Aorta (tissue), 5 donors: ENCODE measurements around the gene GALNT2. TPM values are rescaled to one million over a fixed set of nuclear protein-coding genes. Genes with fewer than 3 reads are reported as not detected.
A peak's percentile ranks its signal among the peaks of the same experiment; 100 is the strongest.

ENCODE experiments used
- ATAC-seq: fragments of 200-7000 bp; cut with Tn5 transposase; one replicate; pipeline ENCODE4 v1.9.1; 2022; ENCODE audit warnings: moderate library complexity; ENCODE audit not compliant: low FRiP score
- DNase-seq, 2 donors: peaks; one replicate each; pipeline ENCODE4 v3.0.0-alpha.2; 2020
- H3K27ac ChIP-seq, 2 donors: one replicate each; pipeline ENCODE4 v1.5.1; 2013; ENCODE audit warnings: low read length in 2 of 2, mild to moderate bottlenecking in 2 of 2, moderate library complexity in 2 of 2, control low read depth in 1 of 2, inconsistent platforms in 1 of 2, low read depth in 1 of 2
- H3K27me3 ChIP-seq, 2 donors: one replicate each; pipeline ENCODE4 v1.6.1; 2013; ENCODE audit warnings: control low read depth in 1 of 2, low read length in 1 of 2, mild to moderate bottlenecking in 1 of 2, moderate library complexity in 1 of 2; ENCODE audit not compliant: insufficient read depth in 2 of 2, control insufficient read depth in 1 of 2
- H3K36me3 ChIP-seq, 2 donors: one replicate each; pipeline ENCODE4 v1.6.1; 2013; ENCODE audit warnings: control low read depth in 1 of 2, low read length in 1 of 2, mild to moderate bottlenecking in 1 of 2; ENCODE audit not compliant: insufficient read depth in 2 of 2, control insufficient read depth in 1 of 2
- H3K4me1 ChIP-seq, 2 donors: one replicate each; pipeline ENCODE4 v1.6.1; 2013; ENCODE audit warnings: low read length in 2 of 2, control low read depth in 1 of 2, mild to moderate bottlenecking in 1 of 2, moderate library complexity in 1 of 2; ENCODE audit not compliant: insufficient read depth in 2 of 2, control insufficient read depth in 1 of 2
- H3K4me3 ChIP-seq, 2 donors: one replicate each; pipeline ENCODE4 v1.5.1; 2013; ENCODE audit warnings: low read length in 2 of 2, control low read depth in 1 of 2, mild to moderate bottlenecking in 1 of 2
- H3K9me3 ChIP-seq: one replicate; pipeline ENCODE4 v1.6.1; 2013; ENCODE audit warnings: mild to moderate bottlenecking, low read length; ENCODE audit not compliant: control insufficient read depth
- WGBS, 2 donors: extraction: QIAGEN DNeasy Blood & Tissue Kit; methylation state at CpG; one replicate each; pipeline ENCODE4 v1.1.7; 2013; 5-methylcytosine and 5-hydroxymethylcytosine counted together
- intact Hi-C, 2 donors: fragments of 100-400 bp; cut with DNase I; formaldehyde crosslinking; loops; one replicate each; pipeline versions ENCODE4 v1.14.2 to v1.15.0; 2022
- polyA plus RNA-seq, 2 donors: library from polyadenylated mRNA; stranded (reverse); fragments of 200-250 nt; gene quantifications; one replicate each; pipeline ENCODE4 v1.2.3, GENCODE V29; 2013
- total RNA-seq, 2 donors: library from RNA; stranded (reverse); fragmentation: NEBNext Ultra II Directional; extraction: Animal tissue kit (Norgen Biotek cat#: 25700); gene quantifications; one replicate each; pipeline ENCODE4 v1.2.1, GENCODE V29; 2021
- donor health status: healthy with polysubstance abuse.
- donor health status: Bipolar disorder and iron deficiency.
- donor health status: DM: no; HTN: no; CAD: no.
- donor health status: DM: no; HTN: no; CAD: no.
- donor health status: DM: yes; HTN: yes; CAD: no.

GALNT2 gene
- total and polyA plus RNA-seq, 4 donors: 29.1 to 116 (median 105) TPM

- Histone ChIP-seq H3K27me3 (no peaks in the 10 kb centered on the region), H3K36me3 (no peaks in the 10 kb centered on the region), H3K4me3 (peak overlapping the region in 1 of 2 donors; percentile 36), H3K4me1 (peaks cover 1 to 5% of the 10 kb centered on the region in 2 donors), H3K9me3 (no peaks in the 10 kb centered on the region), H3K27ac (peak overlapping the region in 1 of 2 donors; percentile 29)
- intact Hi-C loops: no loop called here
- 16 to 17% methylated on average over 15 of the region's 15 CpGs for WGBS, 2 donors
- ATAC-seq (peak; percentile 27), DNase-seq (peak in 1 of 2 donors; percentile 76)
Observed at GRCh38 chr1:230149751-230150584, 82.9 kb downstream of the GALNT2 start.

GRCh38 chr1:230150615-230151014 is 83.6 kb downstream of the GALNT2 start:
- Histone ChIP-seq H3K4me3 (no peak overlapping the region), H3K27ac (peak overlapping the region in 1 of 2 donors; percentile 7), H3K36me3 (no peaks in the 10 kb centered on the region), H3K4me1 (peaks cover 1 to 5% of the 10 kb centered on the region in 2 donors), H3K27me3 (no peaks in the 10 kb centered on the region), H3K9me3 (no peaks in the 10 kb centered on the region)
- 16 to 25% methylated on average over 7 of the region's 7 CpGs for WGBS, 2 donors
- no peak for DNase-seq
- intact Hi-C loops: no loop called here
- no peak for ATAC-seq

GRCh38 chr1:230151924-230152468 is 85.0 kb downstream of the GALNT2 start:
- 84% methylated on average over 7 of the region's 7 CpGs for WGBS, 2 donors
- Histone ChIP-seq H3K27ac (no peak overlapping the region), H3K9me3 (no peaks in the 10 kb centered on the region), H3K4me3 (no peak overlapping the region), H3K36me3 (no peaks in the 10 kb centered on the region), H3K4me1 (peaks cover 1 to 5% of the 10 kb centered on the region in 2 donors), H3K27me3 (no peaks in the 10 kb centered on the region)
- intact Hi-C loops: no loop called here
- DNase-seq (no peak), ATAC-seq (no peak)

DNA sequence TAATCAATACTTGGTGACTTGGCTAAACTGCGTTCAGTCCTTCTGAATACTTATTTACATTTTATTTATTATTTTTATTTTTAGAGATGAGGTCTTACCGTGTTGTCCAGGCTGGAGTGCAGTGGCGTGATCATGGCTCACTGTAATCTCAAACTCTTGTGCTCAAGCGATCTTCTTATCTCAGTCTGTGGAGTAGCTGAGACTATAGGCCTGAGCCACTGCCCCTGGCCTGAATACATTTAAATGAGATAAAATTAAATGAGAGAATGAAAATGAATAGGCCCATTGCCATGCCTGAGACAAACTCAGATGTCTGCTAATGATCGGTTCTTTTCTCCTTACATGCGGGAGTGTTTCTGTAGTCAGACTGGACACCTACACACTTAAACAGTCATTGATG is 86.0 kb downstream of the GALNT2 start:
- Histone ChIP-seq H3K4me3 (no peak overlapping the region), H3K9me3 (no peaks in the 10 kb centered on the region), H3K27me3 (no peaks in the 10 kb centered on the region), H3K4me1 (peaks cover 1% of the 10 kb centered on the region in 2 donors), H3K27ac (no peak overlapping the region), H3K36me3 (no peaks in the 10 kb centered on the region)
- DNase-seq (no peak), ATAC-seq (no peak)
- 86 to 87% methylated on average over 6 of the region's 6 CpGs for WGBS, 2 donors
- intact Hi-C loops: no loop called here

- Histone ChIP-seq H3K4me3 (no peak overlapping the region), H3K36me3 (no peaks in the 10 kb centered on the region), H3K9me3 (no peaks in the 10 kb centered on the region), H3K4me1 (peaks cover 1 to 3% of the 10 kb centered on the region in 2 donors), H3K27ac (no peak overlapping the region), H3K27me3 (no peaks in the 10 kb centered on the region)
- DNase-seq (no peak), ATAC-seq (no peak)
- intact Hi-C loops: no loop called here
- WGBS, 2 donors: 41 to 56% methylated on average over 11 of the region's 11 CpGs
Observed at GRCh38 chr1:230153641-230154296, 86.7 kb downstream of the GALNT2 start.

DNA sequence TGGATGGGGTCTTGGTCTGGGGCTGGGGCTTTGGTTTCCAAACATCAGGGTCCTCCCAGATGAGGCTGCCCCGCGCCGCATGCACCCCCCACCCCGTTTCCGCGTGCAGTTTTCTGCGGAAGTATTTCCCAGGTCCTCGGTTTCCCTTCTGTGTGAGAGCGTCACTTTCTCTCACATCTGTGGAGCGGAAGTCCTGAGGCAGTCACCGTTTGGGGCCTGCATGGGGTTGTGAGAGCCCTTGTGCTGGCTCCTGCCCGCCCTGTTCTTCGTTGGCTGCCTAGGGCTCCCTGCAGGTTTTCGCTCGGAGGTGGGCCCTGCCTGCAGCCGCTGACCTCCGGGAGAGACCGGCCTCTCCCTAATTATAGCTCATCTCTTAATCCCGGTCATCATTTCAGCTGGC is 88.0 kb downstream of the GALNT2 start:
- intact Hi-C loops: no loop called here
- ATAC-seq: no peak
- no peaks in the 10 kb centered on the region for H3K9me3 ChIP-seq
- no peak overlapping the region for H3K4me3 ChIP-seq
- no peaks in the 10 kb centered on the region for H3K36me3 ChIP-seq
- H3K27ac ChIP-seq: no peak overlapping the region
- DNase-seq: no peak
- H3K4me1 ChIP-seq: peaks cover 0 to 3% of the 10 kb centered on the region in 2 donors
- 87 to 88% methylated on average over 19 of the region's 19 CpGs for WGBS, 2 donors
- no peaks in the 10 kb centered on the region for H3K27me3 ChIP-seq

DNA sequence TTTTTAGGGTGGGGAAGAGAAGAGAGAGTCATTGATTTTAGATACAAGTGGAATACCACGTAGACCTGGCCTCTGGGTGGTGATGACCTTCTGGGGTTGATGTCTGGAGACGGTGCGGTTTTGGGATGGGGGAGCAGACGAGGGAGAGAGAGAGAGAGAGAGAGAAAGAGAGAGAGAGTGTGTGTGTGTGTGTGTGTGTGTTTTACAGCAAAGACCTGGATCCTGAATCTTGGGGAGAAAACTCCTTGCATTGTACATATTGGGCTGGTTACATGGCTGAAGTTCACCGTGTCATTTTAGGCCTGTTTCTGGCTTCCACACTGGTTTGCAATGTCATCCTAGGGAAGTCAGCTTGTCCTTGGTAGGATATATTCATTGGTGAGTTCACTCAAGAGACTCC is 89.0 kb downstream of the GALNT2 start:
- ATAC-seq (no peak), DNase-seq (no peak)
- Histone ChIP-seq H3K27ac (no peak overlapping the region), H3K4me1 (peaks cover 0 to 3% of the 10 kb centered on the region in 2 donors), H3K36me3 (no peaks in the 10 kb centered on the region), H3K9me3 (no peaks in the 10 kb centered on the region), H3K27me3 (no peaks in the 10 kb centered on the region), H3K4me3 (no peak overlapping the region)
- WGBS, 2 donors: 86 to 88% methylated on average over 4 of the region's 5 CpGs
- intact Hi-C loops: no loop called here

DNA sequence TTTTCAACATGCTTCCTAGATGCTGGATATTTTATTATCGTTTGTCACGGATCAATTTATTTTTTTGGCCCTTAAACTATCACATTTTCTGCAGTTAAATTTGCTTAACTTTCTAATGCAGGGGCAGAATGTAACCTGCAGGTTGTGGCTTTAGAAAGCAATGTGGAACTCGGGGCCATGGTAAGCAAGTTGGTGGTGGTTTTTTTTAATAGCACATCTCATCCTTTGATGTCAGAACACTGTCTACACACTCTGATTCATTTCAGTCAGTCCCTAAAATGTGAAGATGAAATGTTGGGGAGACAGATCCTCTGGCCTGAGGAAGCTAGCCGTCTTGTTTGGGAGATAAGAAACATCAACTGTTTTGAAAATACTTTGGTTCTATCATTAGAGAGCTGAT is 89.5 kb downstream of the GALNT2 start:
- no peak overlapping the region for H3K27ac ChIP-seq
- intact Hi-C loops: no loop called here
- ATAC-seq (no peak), DNase-seq (no peak)
- H3K4me1 ChIP-seq: peaks cover 0 to 3% of the 10 kb centered on the region in 2 donors
- no peaks in the 10 kb centered on the region for H3K36me3 ChIP-seq
- 87 to 89% methylated on average over 4 of the region's 4 CpGs for WGBS, 2 donors
- H3K9me3 ChIP-seq: no peaks in the 10 kb centered on the region
- H3K4me3 ChIP-seq: no peak overlapping the region
- H3K27me3 ChIP-seq: no peaks in the 10 kb centered on the region
